HG03060 (cell line): Measurements from ENCODE around the gene XRCC3.

Source experiments
- ATAC-seq: cut with Tn5 transposase; IDR thresholded peaks from one replicate; pipeline ENCODE4 v1.9.1; 2021; ENCODE audit warnings: low read depth, moderate number of reproducible peaks; ENCODE audit not compliant: unreplicated experiment

The XRCC3 gene

GRCh38 chr14:103739466-103739792 is 24.2 kb upstream of the XRCC3 start:
- ATAC-seq = no peak

- ATAC-seq = no peak
These were observed 23.6 kb upstream of the XRCC3 start for GRCh38 chr14:103738701-103739451.

- no peak for ATAC-seq
These were observed 22.9 kb upstream of the XRCC3 start for GRCh38 chr14:103738166-103738565.

GRCh38 chr14:103737432-103738045 is 22.3 kb upstream of the XRCC3 start:
- ATAC-seq = no peak

GRCh38 chr14:103736546-103737431 is 21.5 kb upstream of the XRCC3 start:
- ATAC-seq = no peak

GRCh38 chr14:103735815-103736545 is 20.7 kb upstream of the XRCC3 start:
- ATAC-seq = no peak

- no peak for ATAC-seq
These were observed 20.2 kb upstream of the XRCC3 start for GRCh38 chr14:103735439-103735814.

- ATAC-seq = no peak
These were observed 19.8 kb upstream of the XRCC3 start for GRCh38 chr14:103735022-103735421.

- ATAC-seq = no peak
These were observed 19.0 kb upstream of the XRCC3 start for GRCh38 chr14:103734081-103734888.

- ATAC-seq = no peak
These were observed 18.4 kb upstream of the XRCC3 start for GRCh38 chr14:103733651-103734050.

- ATAC-seq = no peak
These were observed 17.8 kb upstream of the XRCC3 start for GRCh38 chr14:103732868-103733620.

- no peak for ATAC-seq
These were observed 16.9 kb upstream of the XRCC3 start for GRCh38 chr14:103731916-103732867.

GRCh38 chr14:103731481-103731880 is 16.2 kb upstream of the XRCC3 start:
- no peak for ATAC-seq

GRCh38 chr14:103730490-103731035 is 15.3 kb upstream of the XRCC3 start:
- no peak for ATAC-seq

- ATAC-seq = no peak
These were observed 14.5 kb upstream of the XRCC3 start for GRCh38 chr14:103729496-103730448.

GRCh38 chr14:103728721-103729120 is 13.5 kb upstream of the XRCC3 start:
- ATAC-seq = no peak

- ATAC-seq = no peak
These were observed 12.9 kb upstream of the XRCC3 start for GRCh38 chr14:103728141-103728540.
